ENCODE data around the gene NEGR1.

DNA sequence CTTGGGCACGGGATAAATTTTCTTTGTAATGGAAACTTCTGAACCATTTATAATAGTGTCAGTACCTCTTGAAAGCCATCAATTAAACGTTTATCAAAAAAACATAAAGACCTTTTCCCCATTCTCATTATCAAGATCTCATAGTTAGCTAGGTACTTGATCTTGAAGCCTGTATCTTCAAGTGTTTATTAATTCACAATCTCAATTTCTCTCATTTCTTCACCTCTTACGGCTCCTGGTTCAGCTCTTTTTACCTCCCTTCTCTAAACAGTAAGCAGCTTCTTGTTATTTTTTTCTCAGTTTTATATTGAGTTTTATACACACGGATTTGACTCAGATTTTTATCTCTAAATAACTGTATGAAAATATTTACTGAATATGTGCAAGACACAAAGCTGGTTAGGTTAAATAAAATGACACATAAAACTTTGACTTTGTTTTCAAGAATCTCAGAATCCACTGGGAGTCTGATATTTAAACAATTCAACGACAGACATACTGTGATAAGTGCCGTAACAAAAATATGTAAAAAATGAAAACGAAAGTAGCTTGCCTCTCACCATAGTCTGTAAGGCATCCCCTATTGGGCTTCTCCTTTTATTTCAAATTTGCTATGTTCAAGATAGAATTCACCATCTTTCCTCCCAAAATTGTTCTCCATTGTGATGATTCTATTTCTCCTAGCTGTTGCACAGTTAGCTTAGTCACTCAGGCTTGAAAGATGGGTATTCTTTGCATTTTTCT lies 789.9 kb downstream of the NEGR1 start:
- no peak for TF ChIP-seq CTCF (IDR thresholded peaks at IDR 0.05)
- no peak for TF ChIP-seq POLR2A (IDR thresholded peaks at IDR 0.05)

Data from heart left ventricle (tissue), 13 donors.